OCI-M1 (cell line): ENCODE measurements around the gene TRIO.
"Not testable (repeated sequence)": the region's sequence is repeated elsewhere in the genome, so short reads cannot be mapped to it uniquely, and the experiment has no call there.

Source experiments
- DNase-seq: peaks from one replicate; lab custom pipeline; 2025; lab: John Stamatoyannopoulos, UW

The TRIO gene

DNA sequence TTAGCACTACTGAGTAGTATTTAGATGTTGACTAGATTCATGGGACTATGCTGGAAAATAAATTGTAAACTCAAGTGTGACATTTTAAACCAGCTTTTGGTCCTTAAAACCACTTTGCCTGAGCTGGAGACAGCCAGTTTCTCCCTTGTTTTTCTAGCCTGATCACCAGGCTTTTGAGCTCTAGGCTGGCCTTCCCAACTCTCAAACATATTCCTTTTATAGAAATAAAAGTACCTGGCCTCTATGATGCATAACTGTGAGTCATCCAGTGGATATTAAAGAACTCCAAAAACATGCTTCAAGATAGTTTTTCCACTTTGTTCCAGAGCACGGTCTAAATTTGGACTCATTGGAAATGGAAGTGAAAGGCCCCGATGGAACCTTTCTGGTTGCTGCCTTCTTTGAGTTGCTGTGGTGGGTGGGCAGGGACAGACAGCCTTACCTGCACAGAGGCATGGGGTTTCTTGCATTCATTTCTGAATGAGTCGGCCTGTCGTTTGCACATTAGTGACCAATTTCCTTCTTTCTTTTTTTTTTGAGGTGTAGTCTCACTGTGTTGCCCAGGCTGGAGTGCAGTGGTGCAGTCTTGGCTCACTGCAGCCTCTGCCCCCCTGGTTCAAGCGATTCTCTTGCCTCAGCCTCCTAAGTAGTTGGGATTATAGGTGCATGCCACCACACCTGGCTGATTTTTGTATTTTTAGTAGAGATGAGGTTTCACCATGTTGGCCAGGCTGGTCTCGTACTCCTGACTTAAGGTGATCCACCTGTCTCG, 43.1 kb downstream of the TRIO start:
- no peak for DNase-seq

DNA sequence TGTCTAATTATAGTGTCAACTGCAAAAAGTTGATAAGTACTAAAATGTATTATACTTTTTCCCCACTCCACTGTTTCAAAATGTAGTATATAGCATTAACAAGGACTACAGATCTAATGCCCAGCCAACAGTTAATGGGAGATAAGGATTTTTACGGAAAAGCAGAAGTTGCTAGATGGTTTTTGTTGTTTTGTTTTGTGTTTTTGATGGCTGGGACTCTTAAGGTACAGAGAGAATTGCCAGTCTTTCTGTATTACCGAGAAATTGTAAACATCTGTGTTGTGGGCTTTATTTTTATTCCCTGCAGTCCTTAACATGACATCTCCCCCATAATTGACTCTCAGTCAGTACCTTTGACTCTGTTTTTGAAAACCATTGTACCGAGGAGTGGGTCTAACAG, 44.0 kb downstream of the TRIO start:
- no peak for DNase-seq

DNA sequence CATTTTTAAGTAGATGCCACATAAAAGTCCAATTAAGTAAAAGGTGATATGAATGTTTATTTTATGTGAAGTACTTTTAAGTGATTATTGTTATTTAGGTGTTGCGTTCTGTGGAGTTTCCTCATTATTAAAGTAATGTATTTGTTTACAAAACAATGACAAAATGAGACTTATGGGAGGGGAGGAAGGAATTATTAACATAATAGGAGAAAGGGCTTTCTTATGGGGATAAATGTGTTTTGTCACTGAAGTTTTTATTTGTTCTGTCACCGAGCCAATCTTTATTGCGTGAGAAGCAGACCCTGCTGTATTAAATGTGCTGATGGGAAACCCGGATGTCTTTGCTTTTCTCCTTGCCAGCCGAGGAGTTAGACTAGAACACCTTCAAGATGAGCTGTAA, 44.5 kb downstream of the TRIO start:
- DNase-seq: no peak

DNA sequence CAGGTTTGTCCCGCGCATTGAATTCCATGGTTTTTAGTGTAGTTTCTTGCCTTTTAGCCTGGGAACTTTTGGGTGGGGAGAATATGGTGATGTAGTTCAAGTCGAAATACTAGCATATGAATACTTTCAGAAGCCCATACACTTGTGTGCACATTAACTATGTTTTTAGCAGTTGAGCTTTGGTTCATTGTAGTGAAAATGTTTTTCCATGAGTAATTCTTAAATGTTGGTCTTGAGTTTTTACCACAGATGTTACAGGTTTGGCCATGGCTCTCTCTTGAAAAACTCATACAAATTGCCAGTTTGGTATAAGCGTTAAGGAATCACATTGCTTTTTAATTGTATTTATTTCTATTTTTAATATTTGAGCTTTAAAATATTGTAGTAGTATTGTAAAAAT, 45.6 kb downstream of the TRIO start:
- no peak for DNase-seq

DNA sequence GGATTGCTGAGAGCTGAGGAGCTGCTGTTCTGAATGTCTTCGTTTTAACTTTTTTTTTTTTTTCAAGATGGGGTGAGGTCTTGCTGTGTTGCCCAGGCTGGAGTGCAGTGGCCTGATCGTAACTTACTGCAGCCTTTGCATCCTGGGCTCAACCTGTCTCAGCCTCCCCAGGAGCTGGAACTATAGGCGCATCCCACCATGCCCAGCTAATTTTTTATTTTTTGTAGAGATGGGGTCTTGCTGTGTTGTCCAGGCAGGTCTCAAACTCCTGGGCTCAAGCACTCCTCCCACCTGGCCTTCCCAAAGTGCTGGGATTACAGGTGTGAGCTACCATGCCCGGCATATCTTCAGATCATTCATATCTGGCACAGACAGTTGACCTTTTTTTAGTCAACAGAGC, 46.5 kb downstream of the TRIO start:
- no peak for DNase-seq

DNA sequence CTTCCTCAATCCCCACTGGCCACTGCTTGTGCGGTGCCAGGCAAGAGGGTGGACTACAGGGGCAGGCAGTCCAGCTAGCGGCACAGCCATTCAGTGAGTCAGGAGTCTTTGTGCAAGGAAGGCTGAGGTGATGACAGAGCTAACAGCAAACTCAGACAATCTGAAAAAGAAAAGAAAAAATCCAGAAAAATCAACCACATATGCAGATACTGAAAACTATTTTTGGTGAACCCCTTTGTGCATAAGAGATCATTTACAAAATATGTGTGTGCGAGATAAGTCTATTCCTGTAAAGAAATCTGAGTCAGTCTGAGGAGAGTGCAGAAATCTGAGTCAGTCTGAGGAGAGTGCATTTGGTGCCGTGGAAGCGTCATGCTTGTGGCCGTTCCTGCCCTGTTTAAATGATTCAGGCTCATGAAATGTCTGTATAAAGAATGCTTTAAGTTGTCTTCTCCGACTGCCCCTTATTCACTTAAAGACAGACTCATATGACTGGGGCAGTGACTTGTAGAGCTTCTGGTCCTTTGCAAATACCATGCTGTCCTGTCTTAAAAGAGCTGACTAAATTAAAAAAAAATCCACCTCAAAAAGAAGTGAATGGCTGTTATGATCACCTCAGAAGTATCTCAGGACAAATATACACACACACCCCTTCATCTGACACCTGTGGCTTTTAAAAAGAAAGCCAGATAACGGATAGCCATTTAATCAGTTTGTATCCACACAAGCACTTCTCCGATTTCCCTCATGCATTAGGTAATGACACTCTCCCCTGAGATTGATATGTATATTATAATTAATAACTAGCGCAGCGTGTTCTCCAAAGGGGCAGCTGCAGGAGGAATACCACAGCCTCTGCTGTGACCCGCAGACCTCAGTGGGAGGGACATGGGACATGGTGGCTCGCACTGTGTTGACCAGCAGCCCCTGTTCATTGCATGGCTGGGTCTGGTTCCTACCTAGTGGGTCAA, 47.3 kb downstream of the TRIO start:
- DNase-seq: peak; percentile 3

DNA sequence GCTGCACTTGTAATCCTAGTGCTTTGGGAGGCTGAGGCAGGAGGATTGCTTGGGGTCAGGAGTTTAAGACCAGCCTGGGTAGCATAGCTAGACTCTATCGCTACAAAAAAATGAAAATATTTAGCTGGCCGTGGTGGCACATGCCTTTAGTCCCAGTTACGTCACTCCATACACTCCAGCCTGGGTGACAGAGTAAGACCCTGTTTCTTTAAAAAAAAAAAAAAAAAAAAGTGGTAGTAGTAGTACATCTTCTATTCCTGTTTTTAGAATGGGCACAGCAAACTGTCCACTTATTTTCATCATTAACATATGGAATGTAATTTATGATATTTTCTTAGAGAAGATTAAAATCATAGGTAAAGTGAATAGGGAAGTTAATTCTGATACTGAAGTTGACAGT, 48.2 kb downstream of the TRIO start:
- DNase-seq: no peak

DNA sequence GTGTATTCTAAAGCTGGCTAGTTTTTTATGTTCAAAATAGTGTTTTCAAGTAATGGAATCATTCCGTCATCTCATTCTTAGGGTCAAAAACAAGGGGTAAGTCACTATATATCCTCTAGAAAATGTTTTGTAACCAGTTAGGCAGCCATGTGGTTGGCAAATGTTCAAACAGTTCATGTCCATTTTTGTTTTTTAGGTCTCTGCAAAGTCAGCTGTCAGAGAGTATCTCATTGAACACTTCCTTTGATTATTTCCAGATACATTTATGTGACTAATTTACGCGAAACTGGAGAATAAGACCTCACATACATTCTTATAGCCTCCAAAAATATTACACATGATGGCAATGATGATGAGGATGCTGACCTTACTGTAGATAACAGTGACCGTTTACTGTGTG, 50.4 kb downstream of the TRIO start:
- DNase-seq: no peak

DNA sequence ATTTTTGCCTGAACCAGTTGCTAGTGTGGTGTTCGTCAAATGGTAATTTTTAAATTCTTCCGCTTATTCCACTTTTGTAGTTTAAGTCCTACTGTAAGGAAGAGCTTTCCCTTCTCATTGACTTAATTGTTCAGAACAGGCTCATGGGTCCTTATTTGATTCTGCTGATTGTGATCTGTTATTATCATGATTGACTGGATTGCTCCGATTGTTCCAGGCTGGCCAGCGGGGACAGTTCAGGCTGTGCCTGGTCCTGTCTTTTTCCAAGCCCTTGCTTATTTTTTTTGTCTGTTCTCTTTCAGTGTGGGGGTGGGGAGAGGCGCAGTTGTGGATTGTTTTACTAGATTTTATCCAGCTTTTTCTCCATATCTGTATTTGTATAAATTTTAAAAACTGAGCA, 52.4 kb downstream of the TRIO start:
- no peak for DNase-seq

DNA sequence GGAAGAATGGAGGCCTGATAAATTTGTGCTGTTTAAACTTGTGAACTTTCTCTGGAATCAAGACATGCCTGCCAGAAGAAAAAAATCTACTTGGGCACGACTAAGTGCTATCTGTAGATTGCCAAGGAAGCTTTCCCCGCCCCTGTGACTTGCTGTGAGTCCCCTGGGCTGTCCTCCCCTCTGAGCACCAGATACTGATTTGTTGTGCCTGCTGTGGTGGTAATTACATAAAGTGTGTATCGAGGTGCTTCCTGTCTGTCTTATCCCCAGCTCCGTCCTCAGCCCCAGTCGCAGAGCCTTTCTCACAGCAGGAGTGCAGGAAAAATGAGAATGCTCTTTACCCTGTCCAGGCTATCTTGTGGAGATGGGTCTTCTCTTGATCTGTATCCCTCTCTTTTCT, 53.9 kb downstream of the TRIO start:
- no peak for DNase-seq

DNA sequence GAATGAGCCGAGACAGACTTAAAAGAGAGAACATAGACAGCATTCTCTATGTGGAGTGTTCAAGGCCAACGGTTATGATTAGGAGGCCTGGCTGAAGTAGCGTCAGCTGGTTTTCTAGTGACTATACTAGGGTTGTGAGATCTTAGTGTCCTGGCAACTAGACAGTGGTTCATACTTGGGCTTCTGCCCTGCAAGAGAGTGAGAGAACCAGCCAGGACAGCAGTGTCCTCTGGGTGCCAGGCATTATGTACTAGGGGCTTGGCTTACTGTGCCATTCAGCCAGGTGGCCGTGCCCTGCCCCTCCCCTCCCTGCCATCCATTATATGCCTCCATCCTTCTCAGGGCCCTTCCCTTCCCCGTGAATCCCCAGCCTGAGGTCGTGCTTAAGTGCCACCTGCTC, 56.8 kb downstream of the TRIO start:
- no peak for DNase-seq

DNA sequence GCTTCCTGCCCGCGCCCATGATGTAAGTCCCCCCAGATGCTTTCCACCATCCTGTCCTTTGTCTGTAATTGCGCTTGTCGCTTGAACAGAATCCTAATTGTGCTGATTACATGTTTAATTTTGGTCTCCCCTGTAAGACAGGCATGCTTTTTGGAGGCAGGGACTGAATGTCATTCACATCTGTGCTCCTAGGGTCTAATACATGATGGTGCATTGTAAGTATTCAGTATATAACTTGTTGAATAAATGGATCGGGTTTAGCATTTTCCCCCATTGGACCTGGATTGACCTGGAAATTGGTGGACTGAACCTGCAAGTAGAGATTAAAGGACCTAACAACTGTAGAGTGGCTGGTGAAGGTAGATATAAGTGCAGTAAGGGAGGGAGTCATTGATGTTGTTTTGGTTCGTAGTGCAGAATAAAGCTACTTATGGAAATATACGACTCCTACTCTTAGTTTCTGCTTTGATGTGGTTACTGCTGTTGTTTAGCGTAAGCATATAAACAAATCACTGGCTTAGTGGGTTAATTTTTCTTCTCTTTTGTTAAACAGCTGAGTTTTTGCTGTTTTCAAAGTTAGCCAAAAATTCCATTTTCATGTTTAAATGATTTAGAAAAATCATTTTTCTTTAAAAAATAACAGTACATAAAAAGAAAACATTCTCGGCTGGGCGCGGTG, 57.3 kb downstream of the TRIO start:
- DNase-seq: no peak

DNA sequence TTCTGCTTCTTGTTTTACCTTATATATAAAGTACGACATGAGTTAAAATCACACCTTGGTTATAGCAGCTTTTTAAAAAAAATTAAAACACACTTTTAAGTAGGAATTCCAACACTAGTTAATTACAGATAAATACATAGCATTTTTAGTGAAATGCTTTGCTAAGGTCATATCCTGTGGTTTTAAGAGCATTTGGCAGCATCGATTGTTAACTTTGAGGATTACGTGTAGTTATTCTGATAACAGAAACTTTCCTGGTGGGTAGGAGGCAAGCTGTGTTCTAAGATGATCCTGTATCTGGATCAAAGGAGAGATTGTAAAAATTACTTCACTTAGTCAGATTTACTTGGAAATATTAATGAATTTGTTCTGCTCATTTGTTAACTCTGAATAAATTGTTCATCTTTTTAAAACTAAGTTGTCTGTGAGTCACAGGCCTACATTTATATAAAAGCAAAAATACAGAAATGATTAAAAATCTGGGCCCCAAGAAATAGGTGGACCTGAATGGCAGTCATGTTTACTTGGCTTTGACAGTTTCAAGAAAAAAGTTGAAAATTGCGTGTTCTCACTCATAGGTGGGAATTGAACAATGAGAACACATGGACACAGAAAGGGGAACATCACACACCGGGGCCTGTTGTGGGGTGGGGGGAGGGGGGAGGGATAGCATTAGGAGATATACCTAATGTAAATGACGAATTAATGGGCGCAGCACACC, 58.3 kb downstream of the TRIO start:
- no peak for DNase-seq

DNA sequence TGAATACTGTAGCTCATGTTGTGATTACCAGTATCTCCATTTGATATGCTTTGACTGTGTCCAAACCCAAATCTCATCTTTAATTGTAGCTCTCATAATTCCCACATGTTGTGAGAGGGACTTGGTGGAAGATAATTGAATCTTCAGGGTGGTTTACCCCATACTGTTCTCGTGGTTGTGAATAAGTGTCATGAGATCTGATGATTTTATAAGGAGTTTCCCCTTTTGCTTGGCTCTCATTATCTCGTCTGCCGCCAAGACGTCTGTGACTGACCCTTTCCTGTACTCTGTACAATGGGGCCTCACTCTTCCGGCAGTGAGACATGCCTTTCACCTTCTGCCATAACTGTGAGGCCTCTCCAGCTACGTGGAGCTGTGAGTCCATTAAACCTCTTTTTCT, 59.3 kb downstream of the TRIO start:
- DNase-seq: peak; percentile 4

DNA sequence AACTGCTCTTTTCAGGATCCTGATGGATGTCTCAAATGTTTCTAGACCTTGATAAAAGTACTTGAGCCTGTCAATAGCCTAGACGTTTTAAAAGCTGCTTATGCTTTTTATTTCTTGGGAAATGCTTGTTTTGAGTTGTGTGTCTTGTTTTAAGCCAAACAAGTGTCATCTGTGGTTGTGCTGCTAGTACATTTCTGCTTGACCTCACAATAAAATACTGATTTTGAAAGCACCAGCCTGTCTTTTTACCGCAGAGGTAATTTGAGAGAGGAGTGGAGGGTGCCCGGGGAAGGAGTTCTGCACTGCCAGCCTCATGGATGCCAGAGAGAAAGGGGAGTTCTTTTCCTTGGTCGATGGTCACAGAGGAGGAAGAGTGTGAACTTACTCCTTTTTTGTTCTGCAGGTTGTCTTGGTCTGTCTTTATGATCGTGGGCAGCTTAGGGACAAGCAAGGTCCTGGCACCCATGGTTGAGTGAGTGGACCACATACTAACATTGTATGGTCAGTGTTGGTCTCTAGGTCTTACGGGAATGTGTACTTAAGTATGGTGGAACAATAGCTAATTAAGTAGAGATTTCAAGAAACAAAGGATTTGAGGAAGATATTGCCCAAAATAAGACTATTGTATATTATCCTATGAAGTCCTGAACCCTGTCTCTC, 61.0 kb downstream of the TRIO start:
- DNase-seq: no peak

DNA sequence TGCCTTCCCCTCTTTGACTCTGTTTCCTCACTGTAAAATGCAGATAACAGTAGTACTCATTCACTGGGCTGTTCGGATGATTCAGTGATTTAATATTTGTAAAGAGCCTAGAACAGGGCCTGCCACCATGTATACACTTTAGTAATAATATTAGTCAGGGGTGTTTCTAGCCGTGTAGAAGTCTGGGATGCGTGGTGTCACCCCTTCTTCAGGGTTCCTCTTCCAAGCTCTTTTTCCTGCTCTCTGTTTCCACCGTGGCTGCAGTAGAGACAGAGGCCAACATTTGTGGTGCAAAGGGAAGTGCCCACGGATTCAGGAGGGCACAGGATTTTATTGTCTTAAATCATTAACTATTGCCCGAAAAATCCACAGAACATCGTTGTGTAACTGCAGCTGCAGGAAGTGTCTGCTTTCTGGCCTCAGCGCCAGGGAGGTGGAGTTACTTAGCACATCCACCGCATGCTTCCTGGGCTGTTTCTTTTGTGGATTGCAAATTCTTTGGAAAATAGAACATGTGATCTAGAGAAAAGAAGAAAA, 61.7 kb downstream of the TRIO start:
- DNase-seq: no peak

DNA sequence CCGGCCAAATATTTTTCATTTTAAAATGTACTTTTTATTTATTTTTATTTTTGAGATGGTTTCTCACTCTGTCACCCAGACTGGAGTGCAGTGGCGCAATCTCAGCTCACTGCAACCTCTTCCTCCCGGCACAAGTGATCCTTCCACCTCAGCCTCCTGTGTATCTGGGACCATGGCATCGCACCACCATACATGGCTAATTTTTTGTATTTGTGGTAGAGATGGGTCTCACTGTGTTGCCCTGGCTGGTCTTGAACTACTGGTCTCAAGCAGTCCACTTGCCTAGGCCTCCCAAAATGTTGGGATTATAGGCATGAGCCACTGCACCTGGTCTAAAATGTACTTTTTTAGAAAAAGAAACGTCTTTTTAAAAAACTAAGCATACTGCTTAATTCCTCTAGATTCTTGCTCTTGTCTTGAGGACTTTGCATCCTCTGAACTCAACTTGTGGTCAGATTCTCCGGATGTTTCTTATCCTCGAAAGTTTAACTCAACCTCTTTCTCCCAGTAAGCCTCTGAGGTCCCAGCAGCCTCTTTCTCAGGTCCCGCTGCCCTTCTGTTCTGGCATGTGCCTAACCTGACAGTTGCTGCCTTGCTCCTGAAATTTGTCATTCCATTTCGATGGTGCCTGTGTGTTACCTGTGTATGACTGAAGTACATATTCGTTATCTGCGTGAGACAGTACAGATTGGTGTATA, 63.0 kb downstream of the TRIO start:
- DNase-seq: no peak

DNA sequence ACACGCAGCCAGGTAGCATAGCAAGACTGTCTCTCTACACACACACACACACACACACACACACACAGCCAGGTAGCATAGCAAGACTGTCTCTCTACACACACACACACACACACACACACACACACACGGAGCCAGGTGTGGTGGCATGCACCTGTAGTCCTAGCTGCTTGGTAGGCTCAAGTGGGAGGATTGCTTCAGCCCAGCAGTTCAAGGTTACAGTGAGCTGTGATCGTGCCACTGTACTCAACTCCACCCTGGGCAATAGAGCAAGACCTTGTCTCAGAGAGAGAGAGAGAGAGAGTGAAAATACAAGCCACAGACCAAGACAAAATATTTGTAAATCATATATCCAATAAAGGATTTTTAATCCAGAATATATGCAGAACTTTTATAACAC, 64.3 kb downstream of the TRIO start:
- DNase-seq: not testable (repeated sequence)

DNA sequence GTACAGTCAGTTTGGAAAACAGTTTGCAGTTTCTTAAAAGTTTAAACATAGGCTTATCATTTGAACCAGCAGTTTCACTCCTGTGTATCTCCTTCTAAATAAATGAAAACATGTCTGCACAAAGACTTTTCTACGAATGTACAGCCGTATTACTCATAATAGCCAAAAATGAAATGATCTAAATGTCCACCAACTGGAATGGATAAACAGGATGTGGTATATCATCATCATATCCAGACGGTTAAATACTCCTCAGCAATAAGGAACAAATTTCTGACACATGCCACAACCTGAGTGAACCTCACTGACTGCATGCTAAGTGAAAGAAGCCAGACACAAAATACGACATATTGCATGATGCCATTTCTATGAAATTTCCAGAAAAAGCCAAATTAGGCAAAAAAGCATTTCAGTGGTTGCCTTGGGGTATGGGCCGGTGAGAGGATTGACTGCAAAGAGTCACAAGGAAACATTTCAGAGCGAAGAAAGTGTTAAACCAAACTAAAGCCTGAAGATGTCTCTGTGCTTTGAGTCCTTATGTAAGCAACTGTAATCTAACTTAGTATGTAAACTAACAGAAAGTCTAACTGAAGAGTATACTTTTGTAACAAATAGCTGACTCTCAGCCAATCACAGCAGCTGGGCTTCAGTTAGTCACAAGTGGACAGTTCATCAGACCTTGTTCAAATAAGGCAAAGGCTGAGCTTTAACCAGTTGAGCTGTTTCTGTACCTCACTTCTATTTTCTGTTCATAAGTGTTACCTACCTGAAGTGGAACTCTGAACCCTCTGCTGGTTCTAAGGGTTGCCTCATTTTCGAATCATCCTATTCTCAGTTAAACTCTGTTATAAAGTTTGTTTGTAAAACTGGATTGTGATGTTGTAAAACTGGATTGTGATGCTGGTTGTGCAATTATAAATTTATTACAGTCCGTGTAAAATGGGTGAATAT, 65.2 kb downstream of the TRIO start:
- no peak for DNase-seq
